ENCODE data around the gene DCAF4L1.

Gene DCAF4L1

GRCh38 chr4:41964401-41964800 is 17.2 kb upstream of the DCAF4L1 start:
- DNase-seq (ENCODE audit: low spot score): no peak
- H3K27ac ChIP-seq: no peak overlapping the region
- TF ChIP-seq CTCF (IDR thresholded peaks at IDR 0.05): no peak
- H3K4me3 ChIP-seq: no peak overlapping the region

GRCh38 chr4:41967392-41967791 is 14.2 kb upstream of the DCAF4L1 start:
- TF ChIP-seq CTCF (IDR thresholded peaks at IDR 0.05): no peak

GRCh38 chr4:41969671-41970070 is 11.9 kb upstream of the DCAF4L1 start:
- Histone ChIP-seq H3K4me3 (no peak overlapping the region), H3K27ac (no peak overlapping the region)
- no peak for TF ChIP-seq CTCF (IDR thresholded peaks at IDR 0.05)
- no peak for DNase-seq (ENCODE audit: low spot score)

More at GRCh38 chr4:41967392-41967791, 14.2 kb upstream of the DCAF4L1 start:
- H3K27ac ChIP-seq: no peak overlapping the region
- H3K4me3 ChIP-seq: no peak overlapping the region
- DNase-seq (ENCODE audit: low spot score): no peak

GRCh38 chr4:41975341-41975740 is 6.2 kb upstream of the DCAF4L1 start:
- Histone ChIP-seq H3K4me3 (no peak overlapping the region), H3K27ac (no peak overlapping the region)
- DNase-seq (ENCODE audit: low spot score): no peak
- no peak for TF ChIP-seq CTCF (IDR thresholded peaks at IDR 0.05)

- no peak for TF ChIP-seq CTCF (IDR thresholded peaks at IDR 0.05)
- Histone ChIP-seq H3K27ac (no peak overlapping the region), H3K4me3 (no peak overlapping the region)
- DNase-seq (ENCODE audit: low spot score): no peak
Measured at GRCh38 chr4:41976775-41977516, 4.6 kb upstream of the DCAF4L1 start.

- TF ChIP-seq CTCF (IDR thresholded peaks at IDR 0.05): no peak
- Histone ChIP-seq H3K4me3 (no peak overlapping the region), H3K27ac (no peak overlapping the region)
- no peak for DNase-seq (ENCODE audit: low spot score)
Measured at GRCh38 chr4:41977709-41978108, 3.8 kb upstream of the DCAF4L1 start.

GRCh38 chr4:41982716-41983115 is 1.2 kb downstream of the DCAF4L1 start:
- Histone ChIP-seq H3K4me3 (no peak overlapping the region), H3K27ac (no peak overlapping the region)
- no peak for TF ChIP-seq CTCF (IDR thresholded peaks at IDR 0.05)
- DNase-seq (ENCODE audit: low spot score): no peak
